ENCODE measurements around the gene LSM14B. TPM values are rescaled to one million over a fixed set of nuclear protein-coding genes. Genes with fewer than 3 reads are reported as not detected.
A peak's percentile ranks its signal among the peaks of the same experiment; 100 is the strongest.

LSM14B gene
- total RNA-seq, 1 donor from 2014 or later = 64.3 TPM

- Mint-ChIP-seq H3K27ac (peak overlapping the region; percentile 43), H3K36me3 (peaks cover 29% of the 10 kb centered on the region), H3K9me3 (peaks cover 11% of the 10 kb centered on the region), H3K4me1 (peaks cover 9% of the 10 kb centered on the region), H3K4me3 (no peak overlapping the region), H3K27me3 (ENCODE audit: low read depth) (no peaks in the 10 kb centered on the region)
- no peak for DNase-seq (ENCODE audit: low spot score in 2 of 2, unreplicated experiment in 2 of 2)
- TF ChIP-seq CTCF (IDR thresholded peaks at IDR 0.05; ENCODE audit: unreplicated experiment) = no peak
Observed at GRCh38 chr20:62155428-62156253, 33.4 kb downstream of the LSM14B start.

GRCh38 chr20:62156254-62156556 is 33.9 kb downstream of the LSM14B start:
- peaks cover 29% of the 10 kb centered on the region for H3K36me3 Mint-ChIP-seq
- no peak for DNase-seq (ENCODE audit: low spot score in 2 of 2, unreplicated experiment in 2 of 2)
- no peak for TF ChIP-seq CTCF (IDR thresholded peaks at IDR 0.05; ENCODE audit: unreplicated experiment)
- peaks cover 11% of the 10 kb centered on the region for H3K9me3 Mint-ChIP-seq
- H3K27ac Mint-ChIP-seq = peak overlapping the region; percentile 9
- H3K4me3 Mint-ChIP-seq = no peak overlapping the region
- peaks cover 9% of the 10 kb centered on the region for H3K4me1 Mint-ChIP-seq
- no peaks in the 10 kb centered on the region for H3K27me3 Mint-ChIP-seq (ENCODE audit: low read depth)

- Mint-ChIP-seq H3K4me1 (peaks cover 9% of the 10 kb centered on the region), H3K9me3 (peaks cover 11% of the 10 kb centered on the region), H3K27me3 (ENCODE audit: low read depth) (no peaks in the 10 kb centered on the region), H3K27ac (no peak overlapping the region), H3K36me3 (peaks cover 29% of the 10 kb centered on the region), H3K4me3 (no peak overlapping the region)
- DNase-seq (ENCODE audit: low spot score in 2 of 2, unreplicated experiment in 2 of 2) = peak; percentile 55 to 78
- peak; percentile 35 for TF ChIP-seq CTCF (IDR thresholded peaks at IDR 0.05; ENCODE audit: unreplicated experiment)
Observed at GRCh38 chr20:62156592-62157386, 34.5 kb downstream of the LSM14B start.

GRCh38 chr20:62157387-62158087 is 35.3 kb downstream of the LSM14B start:
- H3K27me3 Mint-ChIP-seq (ENCODE audit: low read depth) = no peaks in the 10 kb centered on the region
- H3K27ac Mint-ChIP-seq = no peak overlapping the region
- DNase-seq (ENCODE audit: low spot score in 2 of 2, unreplicated experiment in 2 of 2) = no peak
- H3K4me1 Mint-ChIP-seq = peaks cover 9% of the 10 kb centered on the region
- TF ChIP-seq CTCF (IDR thresholded peaks at IDR 0.05; ENCODE audit: unreplicated experiment) = no peak
- no peak overlapping the region for H3K4me3 Mint-ChIP-seq
- H3K36me3 Mint-ChIP-seq = peaks cover 24% of the 10 kb centered on the region
- H3K9me3 Mint-ChIP-seq = peaks cover 11% of the 10 kb centered on the region

- Mint-ChIP-seq H3K4me3 (no peak overlapping the region), H3K27me3 (ENCODE audit: low read depth) (no peaks in the 10 kb centered on the region), H3K36me3 (peaks cover 20% of the 10 kb centered on the region), H3K4me1 (peaks cover 9% of the 10 kb centered on the region), H3K27ac (no peak overlapping the region), H3K9me3 (peaks cover 8% of the 10 kb centered on the region)
- no peak for DNase-seq (ENCODE audit: low spot score in 2 of 2, unreplicated experiment in 2 of 2)
- TF ChIP-seq CTCF (IDR thresholded peaks at IDR 0.05; ENCODE audit: unreplicated experiment) = no peak
Observed at GRCh38 chr20:62158088-62158400, 35.8 kb downstream of the LSM14B start.
